ENCODE data around the gene CIDEA.
"Not testable (repeated sequence)": the region's sequence is repeated elsewhere in the genome, so short reads cannot be mapped to it uniquely, and the experiment has no call there.

CIDEA gene

DNA sequence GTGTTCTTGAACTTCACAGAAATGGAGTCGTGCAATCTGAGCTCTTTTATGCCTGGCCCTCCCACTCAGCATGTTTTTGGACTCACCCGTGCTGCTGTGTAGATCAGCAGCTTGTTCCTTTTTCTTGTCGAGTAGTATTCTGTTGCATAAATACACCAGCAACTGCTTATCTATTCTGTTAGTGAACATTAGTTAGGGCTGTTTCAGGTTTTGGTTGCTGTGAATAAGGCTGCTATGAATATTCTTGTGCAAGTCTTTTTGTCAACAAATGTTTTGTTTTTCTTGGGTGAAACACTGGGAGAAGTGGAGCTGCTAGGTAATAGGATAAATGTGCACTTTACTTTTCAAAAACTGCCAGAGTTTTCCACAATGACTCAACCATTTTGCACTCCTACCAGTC lies 15.3 kb upstream of the CIDEA start:
- DNase-seq (ENCODE audit: low read depth, low spot score): no peak

DNA sequence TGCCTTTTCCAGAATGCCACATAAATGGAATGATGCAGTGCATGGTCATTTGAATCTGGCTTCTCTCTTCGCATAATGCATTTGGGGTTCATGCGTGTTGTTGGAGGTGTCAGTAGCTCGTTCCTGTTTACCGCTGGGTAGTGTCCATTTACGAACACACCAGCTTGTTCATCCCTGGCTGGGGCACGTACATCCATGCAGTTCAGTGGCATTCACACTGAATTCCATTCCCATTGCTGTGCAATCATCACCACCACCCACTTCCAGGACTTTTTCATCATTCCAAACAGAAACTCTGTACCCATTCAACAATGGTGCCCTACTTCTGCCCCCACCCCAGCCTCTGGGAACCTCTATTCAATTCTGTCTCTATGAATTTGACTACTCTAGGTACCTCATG lies 14.7 kb upstream of the CIDEA start:
- no peak for DNase-seq (ENCODE audit: low read depth, low spot score)

DNA sequence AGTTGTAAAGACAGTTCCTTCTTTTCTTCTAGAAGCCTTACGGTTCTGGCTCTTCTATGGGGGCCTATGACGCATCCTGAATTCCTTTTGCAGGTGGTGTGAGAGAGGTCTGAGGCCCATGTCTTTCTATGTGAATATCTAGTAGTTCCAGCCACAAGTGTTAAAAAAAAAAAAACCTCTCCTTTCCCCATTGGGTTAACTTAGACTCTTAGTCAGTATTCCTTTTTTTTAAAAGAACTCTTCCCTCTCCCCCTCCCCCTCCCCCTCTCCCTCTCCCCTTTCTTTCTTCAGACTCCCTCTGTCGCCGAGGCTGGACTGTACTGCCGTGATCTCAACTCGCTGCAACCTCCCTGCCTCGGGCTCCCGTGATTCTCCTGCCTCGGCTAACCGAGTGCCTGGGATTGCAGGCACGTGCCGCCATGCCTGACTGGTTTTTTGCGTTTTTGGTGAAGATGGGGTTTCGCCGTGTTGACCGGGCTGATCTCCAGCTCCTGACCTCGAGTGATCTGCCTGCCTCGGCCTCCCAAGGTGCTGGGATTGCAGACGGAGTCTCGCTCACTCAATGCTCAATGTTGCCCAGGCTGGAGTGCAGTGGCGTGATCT lies 11.4 kb upstream of the CIDEA start:
- DNase-seq (ENCODE audit: low read depth, low spot score): no peak

DNA sequence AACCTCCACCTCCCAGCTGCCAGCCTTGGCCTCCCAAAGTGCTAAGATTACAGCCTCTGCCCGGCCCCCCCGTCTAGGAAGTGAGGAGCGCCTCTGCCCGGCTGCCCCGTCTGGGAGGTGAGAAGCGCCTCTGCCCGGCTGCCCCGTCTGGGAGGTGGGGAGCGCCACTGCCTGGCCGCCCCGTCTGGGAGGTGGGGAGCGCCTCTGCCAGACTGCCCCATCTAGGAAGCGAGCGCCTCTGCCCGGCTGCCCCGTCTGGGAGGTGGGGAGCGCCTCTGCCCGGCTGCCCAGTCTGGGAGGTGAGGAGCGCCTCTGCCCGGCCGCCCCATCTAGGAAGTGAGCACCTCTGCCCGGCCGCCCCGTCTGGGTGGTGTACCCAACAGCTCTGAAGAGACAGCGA lies 10.9 kb upstream of the CIDEA start:
- not testable (repeated sequence) for DNase-seq (ENCODE audit: low read depth, low spot score)

DNA sequence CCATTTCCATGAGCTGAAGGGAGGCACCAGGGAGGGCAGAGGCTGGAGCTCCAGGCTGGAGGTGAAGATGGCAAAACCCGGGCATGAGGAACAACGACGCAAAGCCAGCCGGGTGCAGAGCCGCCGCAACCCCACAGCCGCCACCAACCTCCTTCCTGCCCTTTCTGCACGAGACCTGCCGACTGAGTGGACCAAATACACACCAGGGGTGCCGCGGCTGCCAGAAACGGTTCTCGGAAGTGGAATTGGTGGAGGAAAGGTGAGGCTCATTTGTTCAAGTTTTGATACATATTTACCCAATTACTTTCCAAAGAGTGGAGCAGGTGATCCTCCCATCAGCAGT lies 8.4 kb upstream of the CIDEA start:
- no peak for DNase-seq (ENCODE audit: low read depth, low spot score)

DNA sequence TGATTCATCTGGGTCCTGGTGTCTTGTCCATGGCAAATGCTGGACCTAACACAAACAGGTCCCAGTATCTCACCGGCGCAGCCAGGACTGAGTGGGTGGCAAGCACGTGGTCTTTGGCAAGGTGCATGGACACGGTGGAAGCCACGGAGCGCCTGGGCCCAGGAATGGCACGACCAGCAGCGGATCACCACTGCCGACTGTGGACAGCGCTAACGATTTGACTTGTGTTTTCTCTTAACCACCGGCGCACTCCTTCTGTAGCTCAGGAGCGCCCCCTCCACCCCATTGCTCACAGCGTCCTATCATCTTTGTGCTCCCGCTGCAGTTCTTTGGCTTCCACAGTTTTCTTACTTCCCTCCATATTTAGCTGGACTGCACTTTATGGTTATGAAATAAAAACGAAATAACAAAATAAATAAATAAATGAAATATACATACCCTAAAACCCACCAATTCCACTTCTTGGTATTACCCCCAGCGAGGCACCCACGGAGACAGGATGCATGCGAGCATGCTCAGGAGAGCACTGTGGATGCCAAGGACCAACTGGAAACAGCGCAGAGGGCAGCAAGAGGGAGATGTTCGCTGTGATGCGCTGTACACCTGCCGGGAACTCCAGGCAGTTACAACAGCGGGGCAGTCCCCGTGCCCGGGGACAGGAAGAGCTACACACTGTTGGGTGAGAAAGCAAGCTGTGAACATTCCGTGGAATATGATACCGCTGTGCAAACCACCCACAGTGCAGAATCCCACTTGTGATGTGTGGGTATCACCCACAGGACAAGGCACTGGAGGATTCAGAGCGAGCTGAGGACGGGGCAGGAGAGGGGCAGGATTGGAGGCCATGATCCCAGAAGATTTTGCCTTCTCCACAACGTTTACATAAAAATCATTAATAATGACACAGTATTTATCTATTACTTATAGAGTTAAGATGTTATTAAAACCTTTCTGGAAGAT lies 7.0 kb upstream of the CIDEA start:
- peak; percentile 73 for DNase-seq (ENCODE audit: low read depth, low spot score)

DNA sequence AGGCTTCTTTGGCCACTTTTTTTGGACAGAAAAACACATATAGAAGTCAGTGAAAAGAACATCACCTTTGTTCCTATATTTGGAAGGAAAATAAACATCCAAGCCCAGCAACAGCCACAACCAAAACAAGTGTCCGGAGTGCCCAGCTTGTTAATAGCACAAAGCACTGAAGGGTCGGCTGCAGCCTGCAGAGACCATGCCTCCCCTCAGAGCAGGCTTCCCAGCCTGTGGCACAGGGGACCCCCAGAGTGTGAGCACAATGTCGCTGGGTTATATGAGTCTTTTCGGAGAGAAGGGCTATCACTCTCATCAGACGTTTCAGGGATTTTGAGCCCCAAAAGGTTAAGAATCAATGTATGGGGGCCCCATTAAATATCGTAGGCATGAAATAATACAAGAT lies 6.2 kb upstream of the CIDEA start:
- no peak for DNase-seq (ENCODE audit: low read depth, low spot score)

DNA sequence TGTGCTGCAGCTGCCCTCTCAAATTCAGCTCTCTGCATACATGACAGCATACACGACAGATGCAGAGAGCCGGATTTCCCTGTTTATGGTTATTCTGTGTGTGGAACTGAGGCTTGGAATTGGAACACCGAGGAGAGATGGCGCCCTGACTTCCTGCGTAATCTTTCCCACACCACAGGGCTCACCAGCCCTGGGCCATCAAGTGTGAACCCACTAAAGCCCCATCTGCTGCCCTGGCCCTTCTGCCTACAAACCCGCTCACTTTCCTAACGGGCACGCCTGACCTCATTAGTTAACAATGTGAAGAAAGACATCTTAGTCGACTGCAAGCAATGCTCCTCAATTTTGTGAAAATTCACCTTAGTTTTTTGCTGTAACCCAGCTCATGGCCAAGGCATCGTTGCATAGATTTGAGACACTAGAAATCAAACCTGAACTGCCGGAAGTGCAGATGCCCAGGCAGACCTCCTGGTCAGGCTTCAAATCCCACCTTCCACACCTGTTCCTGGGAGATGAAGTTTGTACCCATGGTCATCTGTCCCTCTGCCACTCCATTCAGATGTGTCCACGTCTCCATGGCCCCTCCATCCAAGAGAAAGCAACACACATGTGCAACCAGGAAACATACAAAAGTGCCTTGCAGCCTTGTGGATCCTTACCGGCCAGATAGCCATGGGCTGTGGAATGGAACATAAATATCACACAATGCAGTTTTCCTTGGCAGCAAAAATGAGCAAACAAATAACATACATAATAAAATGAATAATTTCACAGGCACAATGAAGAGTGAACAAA lies 5.0 kb upstream of the CIDEA start:
- DNase-seq (ENCODE audit: low read depth, low spot score): no peak

DNA sequence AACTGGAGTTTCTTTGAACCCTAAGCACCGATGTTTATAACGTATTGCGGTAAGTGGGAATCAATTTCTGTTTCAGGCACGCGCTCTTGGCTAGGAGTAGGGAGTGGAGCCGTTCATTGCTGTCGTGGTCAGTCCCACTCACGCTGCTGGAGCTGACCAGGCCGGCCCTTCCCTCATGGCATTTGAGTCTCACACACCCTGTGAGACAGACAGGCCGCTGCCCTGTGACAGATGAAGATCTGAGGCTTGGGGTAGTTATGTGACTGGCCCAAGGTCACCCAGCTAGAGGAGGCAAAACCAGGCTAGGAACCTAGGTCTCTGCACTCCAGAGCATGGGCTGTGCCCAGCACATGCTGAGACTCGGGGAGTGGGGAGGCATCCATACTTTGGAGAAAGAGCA lies 2.9 kb upstream of the CIDEA start:
- no peak for DNase-seq (ENCODE audit: low read depth, low spot score)

DNA sequence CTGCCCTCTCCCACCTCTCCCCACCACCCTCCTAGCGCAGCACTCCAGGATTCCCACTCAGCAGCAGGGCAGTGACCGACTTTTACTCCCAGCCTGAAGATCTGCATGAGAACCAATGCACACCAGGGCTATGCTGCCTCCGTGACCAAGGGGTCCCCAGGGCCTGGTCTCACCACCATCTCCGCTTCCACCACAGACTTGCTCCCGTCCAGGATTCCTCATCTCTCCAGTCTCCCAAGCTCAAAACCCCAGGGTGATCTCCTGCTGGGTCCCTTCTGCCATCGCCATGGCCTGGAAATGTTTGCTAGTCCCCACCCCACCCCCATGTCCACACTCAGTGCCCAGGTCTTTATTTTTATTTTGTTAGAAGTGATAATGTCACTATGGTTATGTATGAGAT lies 2.1 kb upstream of the CIDEA start:
- DNase-seq (ENCODE audit: low read depth, low spot score): no peak

DNA sequence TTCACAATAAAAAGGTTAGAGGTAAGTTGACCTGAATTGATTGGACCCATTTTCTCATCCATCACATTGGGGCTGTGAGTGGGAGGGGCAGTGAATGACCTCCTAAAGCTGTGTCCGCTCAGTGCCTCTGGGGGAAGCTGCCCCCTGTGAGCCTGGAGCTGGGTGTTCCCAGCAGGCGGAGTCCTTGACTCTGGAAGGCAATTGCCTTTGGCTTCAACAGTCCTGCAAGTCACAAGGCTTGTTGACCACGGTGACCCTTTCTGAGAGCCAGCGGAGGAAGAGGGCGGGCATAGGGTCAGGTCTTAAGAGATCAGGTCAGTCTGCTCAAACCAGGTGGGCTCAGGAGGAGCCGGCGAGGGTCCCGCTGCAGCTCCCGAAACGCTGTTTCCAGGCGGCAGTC lies 1.1 kb upstream of the CIDEA start:
- no peak for DNase-seq (ENCODE audit: low read depth, low spot score)

DNA sequence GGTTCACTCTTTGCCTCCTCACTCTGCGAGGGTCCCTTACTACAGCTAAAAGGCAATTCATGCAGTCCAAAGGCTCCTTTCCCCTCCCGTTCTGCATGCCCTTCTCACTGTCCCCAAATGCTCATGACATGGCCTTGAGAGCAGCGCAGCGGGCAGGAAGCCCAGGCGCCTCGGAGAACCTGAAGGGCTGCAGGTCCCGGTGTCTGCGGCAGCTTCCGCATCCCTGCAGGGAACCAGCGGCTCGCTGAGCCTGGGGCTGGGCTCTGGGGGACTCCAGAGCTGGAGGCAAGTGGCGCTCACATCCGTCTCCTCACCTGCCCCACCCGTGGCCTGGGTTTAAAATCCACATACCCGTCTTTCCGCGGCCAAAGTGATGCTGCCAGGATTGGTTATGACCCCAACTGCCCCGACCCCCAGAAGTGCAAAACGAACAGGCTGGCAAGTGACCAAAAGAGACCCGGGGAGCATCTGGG lies 462 bp upstream of the CIDEA start:
- peak; percentile 44 for DNase-seq (ENCODE audit: low read depth, low spot score)

DNA sequence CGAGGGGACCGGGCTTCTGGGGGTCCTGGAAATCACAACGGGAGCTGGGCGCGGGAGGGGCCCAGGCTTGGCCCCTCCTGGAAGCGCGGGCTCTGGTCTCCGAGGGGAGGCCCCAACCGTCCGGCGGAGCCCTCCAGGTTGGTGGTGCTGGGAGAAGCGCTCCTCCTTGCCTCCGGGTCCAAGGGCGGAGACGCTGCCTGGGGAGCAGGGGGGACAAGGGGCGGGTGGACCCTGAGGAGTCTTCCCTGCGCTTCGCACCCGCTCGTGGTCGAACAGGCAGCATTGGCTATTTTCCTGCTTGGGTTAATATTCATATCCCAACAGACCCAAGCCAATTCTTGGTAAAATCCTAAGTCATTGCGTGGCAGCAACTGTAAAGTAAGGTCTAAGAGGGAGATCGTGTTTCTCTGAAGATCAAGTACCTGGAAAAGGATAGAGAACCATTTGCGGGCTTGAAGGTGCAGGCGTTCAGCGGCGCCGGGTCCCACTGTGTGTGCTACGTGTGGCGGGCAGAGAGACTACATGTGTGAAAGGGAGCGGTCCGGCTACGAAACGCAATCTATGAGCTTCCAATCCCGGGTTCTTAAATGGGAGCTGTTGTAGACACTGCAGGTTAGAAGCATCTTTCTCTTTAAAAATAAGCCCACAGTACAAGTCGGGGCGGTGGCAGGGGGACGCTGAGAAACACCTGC lies 805 bp downstream of the CIDEA start:
- peak; percentile 19 for DNase-seq (ENCODE audit: low read depth, low spot score)

DNA sequence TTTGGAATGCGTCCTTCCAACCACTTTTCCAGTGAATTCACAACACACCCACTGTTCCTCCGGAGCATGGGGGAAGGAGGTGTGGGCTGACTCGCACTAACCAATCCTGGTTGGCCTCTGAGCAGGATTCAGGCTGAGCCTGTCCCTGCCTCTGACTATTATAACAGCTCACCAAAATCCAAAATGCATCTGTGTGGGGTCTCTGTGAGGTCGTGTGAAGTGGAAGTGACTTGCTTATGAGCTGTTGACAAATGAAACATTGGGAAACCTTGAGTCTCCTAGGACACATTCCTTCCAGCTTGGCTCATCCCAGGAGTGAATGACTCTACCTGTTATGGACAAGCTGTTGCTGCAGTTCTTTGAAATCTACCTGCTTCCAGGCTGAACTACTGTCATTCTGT lies 1.5 kb downstream of the CIDEA start:
- peak; percentile 45 for DNase-seq (ENCODE audit: low read depth, low spot score)

DNA sequence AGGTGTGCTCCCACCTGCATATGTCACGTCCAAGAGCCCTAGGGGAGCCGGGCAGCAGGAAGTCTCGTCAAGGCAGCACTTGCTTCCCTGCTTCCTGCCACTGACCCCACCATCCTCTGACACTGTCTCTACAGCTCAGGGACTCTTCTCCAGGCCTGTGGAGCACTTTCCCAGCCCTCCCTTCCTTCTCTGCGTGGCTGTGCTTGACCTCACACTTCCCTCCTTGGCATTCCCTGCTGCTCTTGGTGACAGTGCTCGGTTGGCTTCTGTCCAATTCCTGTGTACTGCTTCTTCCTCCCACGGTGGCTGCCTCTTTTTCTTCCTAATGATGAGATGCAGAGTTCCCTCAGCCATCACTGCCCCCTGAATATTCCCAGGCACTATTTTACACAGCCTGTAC lies 2.8 kb downstream of the CIDEA start:
- DNase-seq (ENCODE audit: low read depth, low spot score): no peak

DNA sequence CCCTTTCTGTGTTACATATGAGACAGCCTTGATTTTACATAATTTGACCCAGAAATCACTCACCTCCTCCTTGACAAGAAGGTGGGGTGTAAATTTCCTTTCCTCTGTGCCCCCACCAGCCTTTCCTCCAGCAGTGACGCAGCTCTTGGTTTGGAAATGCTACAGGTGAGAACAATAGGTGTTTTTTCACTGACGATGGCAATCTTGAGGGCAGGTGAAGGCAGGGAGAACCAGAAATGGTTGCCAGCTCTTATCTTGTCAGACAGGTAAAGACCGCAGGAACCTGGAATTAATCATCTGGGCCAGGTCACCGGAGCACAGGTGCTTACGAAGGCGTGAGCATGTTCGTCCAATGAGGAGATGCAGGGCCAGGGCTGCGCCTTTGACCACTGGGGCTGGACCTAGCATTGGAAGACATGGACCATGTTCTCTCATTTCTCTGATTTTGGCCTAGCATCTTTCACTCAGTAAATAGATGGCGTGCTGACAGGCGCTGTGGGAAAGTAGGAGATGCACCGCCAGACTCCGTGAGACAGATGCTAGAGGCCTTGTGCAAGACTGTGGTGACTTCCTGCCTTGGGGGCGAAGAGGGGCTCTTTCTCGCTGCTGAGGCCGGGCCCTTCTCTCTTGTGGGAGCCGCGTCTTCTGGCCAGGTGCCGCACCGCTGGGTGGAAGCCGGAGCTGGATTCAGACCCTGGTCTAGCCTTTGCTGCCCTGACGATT lies 4.0 kb downstream of the CIDEA start:
- DNase-seq (ENCODE audit: low read depth, low spot score): peak; percentile 28

DNA sequence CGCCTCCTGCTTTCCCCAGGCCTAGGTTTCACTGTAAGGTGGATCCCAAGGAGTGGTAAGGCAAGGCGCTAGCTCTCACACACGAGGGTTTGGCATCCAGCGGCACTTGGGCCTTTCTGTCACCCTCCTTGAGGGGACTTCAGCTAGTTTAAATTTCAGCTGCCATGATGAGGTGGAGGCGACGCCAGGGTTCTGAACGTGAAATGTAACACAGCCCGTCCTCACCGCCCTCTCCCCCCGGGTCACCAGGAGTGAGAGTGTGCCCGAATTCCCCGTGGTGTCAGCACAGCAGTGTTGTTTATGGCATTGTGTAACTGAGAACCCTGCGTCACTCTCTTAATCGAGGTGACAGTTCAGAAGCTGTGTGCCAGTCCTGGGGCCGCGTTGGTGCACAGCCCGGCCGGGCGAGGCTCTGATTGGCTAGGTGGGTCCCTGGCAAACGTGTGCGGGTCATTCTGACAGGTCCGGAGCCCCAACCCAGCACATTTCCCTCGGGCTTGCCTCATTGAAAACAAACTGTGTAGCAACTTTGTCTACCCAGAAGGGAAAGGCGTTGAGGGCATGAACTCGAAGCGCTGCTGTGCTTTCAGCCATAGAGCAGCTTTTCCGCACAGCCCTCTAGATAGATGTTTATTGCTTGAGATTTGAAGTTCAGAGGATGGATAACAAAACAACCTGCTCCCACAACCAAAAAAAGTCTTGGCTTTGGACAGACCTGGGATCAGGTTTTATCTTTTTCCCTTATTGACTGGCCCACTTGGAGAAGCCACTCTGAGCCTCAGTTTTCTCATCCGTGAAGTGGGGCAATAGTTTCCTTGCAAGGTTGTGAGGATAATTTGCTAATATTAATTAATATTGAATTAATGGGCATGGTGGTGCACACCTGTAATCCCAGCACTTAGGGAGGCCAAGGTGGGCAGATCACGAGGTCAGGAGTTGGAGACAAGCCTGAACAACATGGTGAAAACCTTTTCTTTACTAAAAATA lies 4.9 kb downstream of the CIDEA start:
- DNase-seq (ENCODE audit: low read depth, low spot score): no peak

DNA sequence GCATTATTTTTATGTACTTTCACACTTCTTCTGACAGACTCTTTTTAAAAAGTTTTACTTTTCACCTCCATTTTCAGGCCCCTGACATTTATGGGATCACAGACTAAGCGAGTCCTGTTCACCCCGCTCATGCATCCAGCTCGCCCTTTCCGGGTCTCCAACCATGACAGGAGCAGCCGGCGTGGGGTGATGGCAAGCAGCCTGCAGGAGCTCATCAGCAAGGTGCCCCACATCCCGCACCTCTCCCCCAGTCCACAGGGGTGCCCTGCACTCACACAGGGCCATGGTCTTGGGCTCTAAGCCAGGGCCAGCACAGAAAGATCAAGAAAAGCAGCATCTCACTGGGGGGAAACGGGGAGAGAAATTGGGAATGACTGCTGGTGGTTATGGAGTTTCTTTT lies 8.6 kb downstream of the CIDEA start:
- DNase-seq (ENCODE audit: low read depth, low spot score): no peak

DNA sequence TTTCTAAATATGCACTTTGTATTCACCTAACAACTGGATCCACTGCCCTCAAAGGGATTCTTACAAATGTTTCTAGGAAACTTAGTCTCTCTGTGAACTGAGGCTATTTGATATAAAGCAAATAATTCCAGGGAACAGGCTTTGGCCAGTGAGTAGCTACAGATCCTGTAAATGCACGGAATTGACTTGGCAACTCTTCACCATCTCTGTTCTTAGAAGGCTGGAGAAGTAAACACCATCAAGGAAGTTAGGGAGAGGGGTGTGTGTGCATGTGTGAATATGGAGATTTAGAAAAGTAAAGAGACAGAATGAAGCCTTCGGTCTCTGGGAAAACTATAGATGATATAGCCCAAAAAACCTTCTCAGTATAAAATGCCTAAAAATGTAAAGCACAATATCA lies 10.7 kb downstream of the CIDEA start:
- DNase-seq (ENCODE audit: low read depth, low spot score): no peak

Measured in ELF-1 (cell line).